A549 (cell line): ENCODE data around the gene RNF166.

Source experiments
- RAD21 ChIP-seq, 2 experiments: fragments of >200 bp in 1 of 2; sonication (Bioruptor Twin) in 1 of 2; formaldehyde crosslinking in 1 of 2; IDR thresholded peaks in 1 of 2; conservative IDR thresholded peaks in 1 of 2; 2 replicates in 1 of 2; 3 replicates in 1 of 2; pipeline ENCODE4 v1.6.1; 2012 to 2018; ENCODE audit warnings: inconsistent platforms in 1 of 2
- RCOR1 ChIP-seq: fragments of 150-350 bp; IDR thresholded peaks from 2 replicates; pipeline ENCODE4 v1.6.1; 2014; ENCODE audit warnings: antibody characterized with exemption, low read length, low read depth

- TF ChIP-seq RAD21 (conservative IDR thresholded peaks at IDR 0.05 in 1 of 2, IDR thresholded peaks at IDR 0.05 in 1 of 2), result no peak
- no peak for TF ChIP-seq RCOR1
These were observed 15.7 kb downstream of the RNF166 start for GRCh38 chr16:88690341-88691128.
